SK-N-SH (cell line): ENCODE results near the gene DONSON. TPM values are rescaled to one million over a fixed set of nuclear protein-coding genes. Genes with fewer than 3 reads are reported as not detected.

Experiments used
- CTCF ChIA-PET: fragments of 300-600, 350-600 bp; formaldehyde crosslinking; extraction: SDS; loops from one replicate; lab custom pipeline; 2021; lab: Yijun Ruan, JAX
- POLR2A ChIA-PET: fragments of 350-600 bp; sonication (Branson Sonifier 250); formaldehyde crosslinking; extraction: SDS; loops from one replicate; lab custom pipeline; 2020; ENCODE audit warnings: antibody characterized with exemption, inconsistent platforms; lab: Yijun Ruan, JAX
- DNase-seq: peaks from one replicate; pipeline ENCODE4 v3.0.0; 2012
- H2AFZ ChIP-seq: fragments of 200-600 bp; sonication (generic); 2 replicates; pipeline ENCODE4 v1.8.1; 2016; ENCODE audit warnings: antibody characterized with exemption, mild to moderate bottlenecking, low read depth
- H3F3A ChIP-seq: fragments of 200-600 bp; sonication (generic); replicated peaks from 2 replicates; pipeline ENCODE3; 2016; ENCODE audit warnings: antibody characterized with exemption, mild to moderate bottlenecking; ENCODE audit not compliant: insufficient read depth
- H3K27ac ChIP-seq, 2 experiments: fragments of 200-500 bp in 1 of 2; fragments of 200-600 bp in 1 of 2; sonication (Bioruptor generic) in 1 of 2; sonication (generic), shearing (Covaris generic) in 1 of 2; 2 replicates each; pipeline versions ENCODE4 v1.5.1 to v1.6.1; 2014 to 2016; ENCODE audit warnings: low read depth in 2 of 2, inconsistent platforms in 1 of 2, low read length in 1 of 2, mild to moderate bottlenecking in 1 of 2, mixed read lengths in 1 of 2
- H3K27me3 ChIP-seq: fragments of 200-600 bp; sonication (generic), shearing (Covaris generic); 2 replicates; pipeline ENCODE4 v1.6.1; 2016; ENCODE audit warnings: mixed run types; ENCODE audit not compliant: insufficient read depth
- H3K36me3 ChIP-seq, 2 experiments: fragments of 200-500 bp in 1 of 2; fragments of 200-600 bp in 1 of 2; sonication (Bioruptor generic) in 1 of 2; sonication (generic) in 1 of 2; replicated peaks in 1 of 2; 2 replicates each; pipeline versions ENCODE3 to v1.5.1; 2014 to 2016; ENCODE audit warnings: low read length in 1 of 2, mild to moderate bottlenecking in 1 of 2; ENCODE audit not compliant: insufficient read depth in 2 of 2, control insufficient read depth in 1 of 2
- H3K4me1 ChIP-seq, 2 experiments: fragments of 200-500 bp in 1 of 2; fragments of 200-600 bp in 1 of 2; sonication (Bioruptor generic) in 1 of 2; sonication (generic), shearing (Covaris generic) in 1 of 2; 2 replicates each; pipeline versions ENCODE4 v1.5.1 to v1.6.1; 2014 to 2016; ENCODE audit warnings: low read depth in 1 of 2, low read length in 1 of 2, mixed run types in 1 of 2; ENCODE audit not compliant: insufficient read depth in 2 of 2, control insufficient read depth in 1 of 2
- H3K4me2 ChIP-seq: fragments of 200-600 bp; sonication (generic), shearing (Covaris generic); 2 replicates; pipeline ENCODE4 v1.6.1; 2017; ENCODE audit warnings: mixed run types
- H3K4me3 ChIP-seq, 2 experiments: fragments of 200-500 bp in 1 of 2; fragments of 200-600 bp in 1 of 2; sonication (Bioruptor generic) in 1 of 2; sonication (generic), shearing (Covaris generic) in 1 of 2; 2 replicates each; pipeline versions ENCODE4 v1.5.1 to v1.8.1; 2014 to 2016; ENCODE audit warnings: low read depth in 2 of 2, inconsistent platforms in 1 of 2, low read length in 1 of 2, mild to moderate bottlenecking in 1 of 2, mixed read lengths in 1 of 2, moderate library complexity in 1 of 2
- H3K79me2 ChIP-seq: fragments of 200-600 bp; sonication (generic); 2 replicates; pipeline ENCODE4 v1.8.1; 2017; ENCODE audit warnings: mild to moderate bottlenecking; ENCODE audit not compliant: insufficient read depth
- H3K9ac ChIP-seq: fragments of 200-600 bp; sonication (generic); 2 replicates; pipeline ENCODE4 v1.6.1; 2017; ENCODE audit warnings: mixed run types
- H3K9me2 ChIP-seq: fragments of 200-600 bp; sonication (generic); 2 replicates; pipeline ENCODE4 v1.6.1; 2017; ENCODE audit warnings: mixed run types
- H3K9me3 ChIP-seq: fragments of 200-600 bp; sonication (generic); 2 replicates; pipeline ENCODE4 v1.6.1; 2017; ENCODE audit warnings: mixed run types, mild to moderate bottlenecking, moderate library complexity
- H4K20me1 ChIP-seq: fragments of 200-600 bp; sonication (generic); 2 replicates; pipeline ENCODE4 v1.6.1; 2017; ENCODE audit warnings: mild to moderate bottlenecking, mixed run types; ENCODE audit not compliant: insufficient read depth
- CHD2 ChIP-seq: fragments of 150-350 bp; IDR thresholded peaks from 2 replicates; pipeline ENCODE4 v1.6.1; 2018; ENCODE audit warnings: low read length; ENCODE audit not compliant: partially characterized antibody
- EZH2phosphoT487 ChIP-seq: fragments of 200-600 bp; sonication (generic); IDR thresholded peaks from 2 replicates; pipeline ENCODE4 v1.6.1; 2017; ENCODE audit warnings: low read depth, mixed run types, mild to moderate bottlenecking, antibody characterized with exemption, moderate library complexity, borderline replicate concordance
- FOXM1 ChIP-seq: IDR thresholded peaks from 2 replicates; pipeline ENCODE4 v1.4.0; 2012; ENCODE audit warnings: low read depth, mild to moderate bottlenecking
- GABPA ChIP-seq: IDR thresholded peaks from 2 replicates; pipeline ENCODE4 v1.4.0; 2012; ENCODE audit warnings: low read depth, mild to moderate bottlenecking
- GATA2 ChIP-seq: sonication (generic); formaldehyde crosslinking; IDR thresholded peaks from 2 replicates; pipeline ENCODE4 v1.5.0; 2020; ENCODE audit warnings: mild to moderate bottlenecking, missing genetic modification reagents
- JUND ChIP-seq: IDR thresholded peaks from 2 replicates; pipeline ENCODE4 v1.4.0; 2012
- MAX ChIP-seq: IDR thresholded peaks from 2 replicates; pipeline ENCODE4 v1.4.0; 2012; ENCODE audit warnings: low read depth
- MXI1 ChIP-seq: IDR thresholded peaks from 2 replicates; pipeline ENCODE4 v1.6.1; 2012; ENCODE audit warnings: mild to moderate bottlenecking, low read depth, low read length, improper control_type of control experiment
- NFIC ChIP-seq: IDR thresholded peaks from 2 replicates; pipeline ENCODE4 v1.4.0; 2012; ENCODE audit warnings: borderline replicate concordance
- PBX3 ChIP-seq: IDR thresholded peaks from 2 replicates; pipeline ENCODE4; 2012
- POLR2AphosphoS5 ChIP-seq: IDR thresholded peaks from 2 replicates; pipeline ENCODE4 v1.6.1; 2012; ENCODE audit warnings: low read depth, low read length
- RAD21 ChIP-seq: IDR thresholded peaks from 2 replicates; pipeline ENCODE4 v1.6.1; 2012; ENCODE audit warnings: mild to moderate bottlenecking, low read length
- REST ChIP-seq: IDR thresholded peaks from 2 replicates; pipeline ENCODE4 v1.6.1; 2012; ENCODE audit warnings: mild to moderate bottlenecking, low read depth, low read length, moderate library complexity
- RFX5 ChIP-seq: IDR thresholded peaks from 2 replicates; pipeline ENCODE4 v1.6.1; 2012; ENCODE audit warnings: mild to moderate bottlenecking, improper control_type of control experiment, low read length
- RXRA ChIP-seq: IDR thresholded peaks from 2 replicates; pipeline ENCODE4 v1.4.0; 2012; ENCODE audit warnings: low read depth, mild to moderate bottlenecking, borderline replicate concordance
- TAF1 ChIP-seq: IDR thresholded peaks from 2 replicates; pipeline ENCODE4 v1.6.1; 2012; ENCODE audit warnings: low read depth, mild to moderate bottlenecking, low read length, moderate library complexity, borderline replicate concordance
- USF1 ChIP-seq: IDR thresholded peaks from 2 replicates; pipeline ENCODE4 v1.4.0; 2012; ENCODE audit warnings: low read depth, borderline replicate concordance
- YY1 ChIP-seq: IDR thresholded peaks from 2 replicates; pipeline ENCODE4 v1.4.0; 2012; ENCODE audit warnings: low read depth, mild to moderate bottlenecking
- ZBTB33 ChIP-seq: IDR thresholded peaks from 2 replicates; pipeline ENCODE4 v1.4.0; 2012; ENCODE audit warnings: low read depth, borderline replicate concordance
- WGBS: methylation state at CpG from one replicate; pipeline ENCODE4 v1.1.6; 2017; ENCODE audit warnings: low lambda C conversion rate; 5-methylcytosine and 5-hydroxymethylcytosine counted together
- polyA plus RNA-seq, 3 experiments: library from polyadenylated mRNA; depleted of rRNA; stranded (reverse); fragments of >200 nt; gene quantifications; 2 replicates each; pipeline ENCODE4 v1.2.3, GENCODE V29; 2012
- TF ChIP-seq, protein P1 (sequence below): fragments of 200-600 bp; sonication (generic); IDR thresholded peaks from 2 replicates; pipeline ENCODE4 v1.6.1; 2017; ENCODE audit warnings: antibody characterized with exemption, mild to moderate bottlenecking, moderate library complexity

DONSON gene
- polyA plus RNA-seq, 1 of the 3 experiments (the other 2 are of a cell fraction): 17.3 TPM

DNA sequence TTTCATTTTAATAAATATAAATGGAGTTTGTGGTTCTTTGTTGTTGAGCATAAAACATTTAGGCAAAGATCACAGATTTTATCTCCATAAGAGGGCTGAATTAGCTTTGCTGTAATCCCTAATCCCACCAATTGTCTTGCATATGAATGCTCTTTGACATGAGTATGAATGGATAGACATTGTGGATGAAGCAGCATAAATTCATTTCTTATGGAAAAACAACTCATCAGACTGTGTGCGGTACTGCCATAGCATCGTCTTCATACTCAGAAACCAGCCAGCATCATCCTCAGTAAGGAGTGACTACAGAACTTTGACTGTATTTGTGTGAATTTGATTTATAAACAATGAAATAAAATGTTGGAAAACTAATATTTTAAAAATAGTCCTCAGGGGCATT, 26.1 kb downstream of the DONSON start:
- H3K4me2 ChIP-seq: no peak overlapping the region
- H3K36me3 ChIP-seq: peaks cover 92 to 96% of the 10 kb centered on the region in 2 experiments
- no peaks in the 10 kb centered on the region for H3K27me3 ChIP-seq
- H3K4me1 ChIP-seq: no peaks in the 10 kb centered on the region
- H4K20me1 ChIP-seq: peaks cover 63% of the 10 kb centered on the region
- 100% methylated on average over 2 of the region's 2 CpGs for WGBS
- no peaks in the 10 kb centered on the region for H3K9me2 ChIP-seq
- POLR2A ChIA-PET: no interaction called here
- TF ChIP-seq REST (no peak), RXRA (no peak), MXI1 (no peak), NFIC (no peak), TAF1 (no peak), RFX5 (no peak), MAX (no peak), GATA2 (no peak), ZBTB33 (no peak), RAD21 (no peak), CHD2 (no peak), YY1 (no peak), FOXM1 (no peak), GABPA (no peak), EZH2phosphoT487 (no peak), USF1 (no peak), POLR2AphosphoS5 (no peak), PBX3 (no peak), JUND (no peak)
- TF ChIP-seq, protein P1, sequence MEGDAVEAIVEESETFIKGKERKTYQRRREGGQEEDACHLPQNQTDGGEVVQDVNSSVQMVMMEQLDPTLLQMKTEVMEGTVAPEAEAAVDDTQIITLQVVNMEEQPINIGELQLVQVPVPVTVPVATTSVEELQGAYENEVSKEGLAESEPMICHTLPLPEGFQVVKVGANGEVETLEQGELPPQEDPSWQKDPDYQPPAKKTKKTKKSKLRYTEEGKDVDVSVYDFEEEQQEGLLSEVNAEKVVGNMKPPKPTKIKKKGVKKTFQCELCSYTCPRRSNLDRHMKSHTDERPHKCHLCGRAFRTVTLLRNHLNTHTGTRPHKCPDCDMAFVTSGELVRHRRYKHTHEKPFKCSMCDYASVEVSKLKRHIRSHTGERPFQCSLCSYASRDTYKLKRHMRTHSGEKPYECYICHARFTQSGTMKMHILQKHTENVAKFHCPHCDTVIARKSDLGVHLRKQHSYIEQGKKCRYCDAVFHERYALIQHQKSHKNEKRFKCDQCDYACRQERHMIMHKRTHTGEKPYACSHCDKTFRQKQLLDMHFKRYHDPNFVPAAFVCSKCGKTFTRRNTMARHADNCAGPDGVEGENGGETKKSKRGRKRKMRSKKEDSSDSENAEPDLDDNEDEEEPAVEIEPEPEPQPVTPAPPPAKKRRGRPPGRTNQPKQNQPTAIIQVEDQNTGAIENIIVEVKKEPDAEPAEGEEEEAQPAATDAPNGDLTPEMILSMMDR: no peak
- no peak overlapping the region for H3K27ac ChIP-seq
- H3K79me2 ChIP-seq: peaks cover 97% of the 10 kb centered on the region
- DNase-seq: no peak
- CTCF ChIA-PET: interaction anchor here (1.3 kb wide), 1 partner anchor 11 kb away, joined by 3 read pairs; no protein-coding TSS in a partner anchor
- no peak overlapping the region for H2AFZ ChIP-seq
- no peak overlapping the region for H3K9ac ChIP-seq
- H3K4me3 ChIP-seq: no peak overlapping the region
- peaks cover 14% of the 10 kb centered on the region for H3F3A ChIP-seq
- no peaks in the 10 kb centered on the region for H3K9me3 ChIP-seq
